GM06990 (cell line): ENCODE data around the gene EPSTI1.
A peak's percentile ranks its signal among the peaks of the same experiment; 100 is the strongest.

ENCODE experiments used
- DNase-seq: peaks from one replicate; pipeline ENCODE4 v3.0.0-alpha.2; 2011; ENCODE audit not compliant: insufficient read length; ENCODE audit errors: extremely low read depth
- H3K27me3 ChIP-seq: replicated peaks from 2 replicates; pipeline ENCODE4 v1.6.0; 2011; ENCODE audit warnings: low read length; ENCODE audit not compliant: control insufficient read depth, insufficient read depth
- H3K36me3 ChIP-seq: 2 replicates; pipeline ENCODE4 v1.5.1; 2011; ENCODE audit warnings: low read length; ENCODE audit not compliant: control insufficient read depth, insufficient read depth
- H3K4me3 ChIP-seq: replicated peaks from 2 replicates; pipeline ENCODE4 v1.5.1; 2011; ENCODE audit warnings: low read depth, mild to moderate bottlenecking, control low read depth, low read length
- CTCF ChIP-seq: IDR thresholded peaks from 2 replicates; pipeline ENCODE4 v1.5.1; 2011; ENCODE audit warnings: low read length, control low read depth, mild to moderate bottlenecking, inconsistent platforms; ENCODE audit not compliant: insufficient read depth, poor library complexity, severe bottlenecking

EPSTI1 gene

GRCh38 chr13:42876270-42876714 lies 115.7 kb downstream of the EPSTI1 start:
- peak; percentile 62 for DNase-seq
- TF ChIP-seq CTCF, result no peak
- Histone ChIP-seq H3K4me3 (no peak overlapping the region), H3K27me3 (no peaks in the 10 kb centered on the region), H3K36me3 (no peaks in the 10 kb centered on the region)

GRCh38 chr13:42875475-42876269 lies 116.4 kb downstream of the EPSTI1 start:
- no peaks in the 10 kb centered on the region for H3K27me3 ChIP-seq
- TF ChIP-seq CTCF, result peak; percentile 19
- no peaks in the 10 kb centered on the region for H3K36me3 ChIP-seq
- DNase-seq, result no peak
- no peak overlapping the region for H3K4me3 ChIP-seq

- no peak overlapping the region for H3K4me3 ChIP-seq
- no peaks in the 10 kb centered on the region for H3K27me3 ChIP-seq
- no peak for TF ChIP-seq CTCF
- no peaks in the 10 kb centered on the region for H3K36me3 ChIP-seq
- DNase-seq, result no peak
These were observed 117.8 kb downstream of the EPSTI1 start for GRCh38 chr13:42874221-42874620.

DNA sequence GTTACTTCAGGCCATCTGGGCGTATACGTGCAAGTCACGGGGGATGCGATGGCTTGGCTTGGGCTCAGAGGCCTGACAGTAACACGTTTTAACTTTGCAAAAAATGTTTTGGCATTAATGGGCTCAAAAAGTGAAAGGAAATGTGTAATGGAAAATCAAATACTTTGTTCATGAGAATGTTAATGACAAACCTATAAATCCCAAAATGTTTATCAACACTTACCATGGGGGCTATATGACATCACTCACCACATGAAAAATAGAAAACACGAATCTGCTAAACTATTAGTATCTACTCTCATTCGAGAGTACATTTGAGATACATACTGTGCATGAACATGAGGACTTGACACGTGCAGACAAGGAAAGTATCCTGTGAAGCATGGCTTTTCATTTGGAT lies 119.0 kb downstream of the EPSTI1 start:
- Histone ChIP-seq H3K4me3 (no peak overlapping the region), H3K27me3 (no peaks in the 10 kb centered on the region), H3K36me3 (no peaks in the 10 kb centered on the region)
- no peak for DNase-seq
- TF ChIP-seq CTCF, result no peak

DNA sequence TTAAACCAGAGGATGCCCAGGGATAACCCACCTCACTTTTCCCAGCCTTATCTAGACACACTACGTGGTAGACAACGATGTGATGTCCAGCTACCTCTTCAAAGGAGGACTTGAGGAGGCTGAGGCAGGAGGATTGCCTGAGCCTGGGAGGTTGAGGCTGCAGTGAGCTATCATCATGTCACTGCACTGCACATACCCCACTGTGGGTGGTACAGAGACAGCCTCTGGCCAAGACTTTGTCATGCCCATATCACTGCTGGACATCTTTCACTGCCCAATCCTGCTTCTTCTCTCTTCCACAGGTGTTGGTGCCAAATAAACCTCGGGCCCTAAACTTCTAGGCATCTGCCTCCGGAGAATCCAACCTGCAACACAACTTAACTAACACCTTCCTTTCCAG lies 124.8 kb downstream of the EPSTI1 start:
- Histone ChIP-seq H3K4me3 (no peak overlapping the region), H3K27me3 (no peaks in the 10 kb centered on the region), H3K36me3 (no peaks in the 10 kb centered on the region)
- TF ChIP-seq CTCF, result no peak
- no peak for DNase-seq

GRCh38 chr13:42865768-42866102 lies 126.3 kb downstream of the EPSTI1 start:
- TF ChIP-seq CTCF, result no peak
- no peaks in the 10 kb centered on the region for H3K27me3 ChIP-seq
- no peaks in the 10 kb centered on the region for H3K36me3 ChIP-seq
- no peak for DNase-seq
- no peak overlapping the region for H3K4me3 ChIP-seq
